Glutamatergic neuron (in vitro differentiated cells): ENCODE data around the gene FAM186B. TPM values are rescaled to one million over a fixed set of nuclear protein-coding genes. Genes with fewer than 3 reads are reported as not detected.

Source experiments
- DNase-seq: peaks from one replicate; pipeline ENCODE4 v3.0.0; 2022
- H3K27ac Mint-ChIP-seq: one replicate; pipeline ENCODE4 v1.8.0; 2020; ENCODE audit warnings: mild to moderate bottlenecking, mixed read lengths, inconsistent platforms; ENCODE audit not compliant: unreplicated experiment
- H3K27me3 Mint-ChIP-seq: one replicate; pipeline ENCODE4 v1.8.0; 2020; ENCODE audit warnings: mild to moderate bottlenecking, moderate library complexity, mixed read lengths, inconsistent platforms; ENCODE audit not compliant: unreplicated experiment
- H3K36me3 Mint-ChIP-seq: one replicate; pipeline ENCODE4 v1.8.0; 2020; ENCODE audit warnings: mild to moderate bottlenecking, mixed read lengths, inconsistent platforms; ENCODE audit not compliant: unreplicated experiment
- H3K4me1 Mint-ChIP-seq: one replicate; pipeline ENCODE4 v1.8.0; 2020; ENCODE audit warnings: mild to moderate bottlenecking, low read depth, mixed read lengths, inconsistent platforms; ENCODE audit not compliant: unreplicated experiment
- H3K4me3 Mint-ChIP-seq: one replicate; pipeline ENCODE4 v1.8.0; 2020; ENCODE audit warnings: mild to moderate bottlenecking, mixed read lengths, inconsistent platforms; ENCODE audit not compliant: unreplicated experiment
- H3K9me3 Mint-ChIP-seq: one replicate; pipeline ENCODE4 v1.8.0; 2020; ENCODE audit warnings: mild to moderate bottlenecking, moderate library complexity, mixed read lengths, inconsistent platforms; ENCODE audit not compliant: unreplicated experiment
- total RNA-seq: library from RNA; stranded (reverse); fragmentation: NEBNext Ultra II Directional; extraction: Animal tissue kit (Norgen Biotek cat#: 25700); gene quantifications from one replicate; pipeline ENCODE4 v1.2.1, GENCODE V29; 2021; ENCODE audit not compliant: unreplicated experiment
- TF ChIP-seq, protein P1 (sequence below): fragments of 200-600 bp; sonication (generic); IDR thresholded peaks from one replicate; pipeline ENCODE4 v1.5.0; 2021; ENCODE audit not compliant: partially characterized antibody, unreplicated experiment

Gene FAM186B
- total RNA-seq, 1 donor from 2014 or later = not detected

DNA sequence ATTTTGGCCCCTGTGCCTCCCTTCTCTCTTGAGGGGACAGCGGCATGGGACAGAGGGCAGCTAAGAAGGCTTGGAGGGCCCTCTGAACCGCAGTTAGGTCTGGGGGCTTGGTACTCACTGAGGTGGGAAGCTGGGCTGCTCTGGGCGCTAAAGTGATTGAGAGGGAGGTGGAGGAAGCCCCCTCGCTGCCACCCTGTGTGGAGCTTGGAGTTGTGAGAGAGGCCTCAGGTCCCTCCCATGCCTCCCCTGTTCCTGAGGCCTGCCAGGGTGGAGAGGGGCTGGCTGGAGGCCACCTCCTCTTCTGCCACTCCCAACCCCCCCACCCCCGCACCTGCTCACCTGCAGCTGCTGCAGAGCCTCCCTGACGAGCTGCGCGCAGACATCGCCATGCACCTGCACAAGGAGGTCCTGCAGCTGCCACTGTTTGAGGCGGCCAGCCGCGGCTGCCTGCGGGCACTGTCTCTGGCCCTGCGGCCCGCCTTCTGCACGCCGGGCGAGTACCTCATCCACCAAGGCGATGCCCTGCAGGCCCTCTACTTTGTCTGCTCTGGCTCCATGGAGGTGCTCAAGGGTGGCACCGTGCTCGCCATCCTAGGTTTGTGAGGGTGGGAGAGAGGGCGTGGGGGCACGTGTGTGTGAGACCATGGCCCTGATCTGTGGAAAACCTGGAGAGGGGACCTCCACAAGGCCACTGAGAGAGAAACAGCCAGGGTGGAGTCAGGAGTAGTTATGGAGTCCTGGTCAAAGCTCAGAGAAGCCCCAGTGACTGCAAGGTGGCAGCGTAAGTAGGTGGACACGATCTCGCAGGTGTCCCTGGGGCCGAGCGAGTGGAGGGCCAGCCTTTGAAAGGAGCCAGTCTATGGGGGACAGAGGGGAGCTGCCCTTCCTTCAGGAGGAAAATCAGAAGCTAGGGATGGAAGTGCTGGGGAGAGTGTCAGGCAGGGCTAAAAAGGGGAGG lies 55.4 kb downstream of the FAM186B start:
- H3K9me3 Mint-ChIP-seq = peaks cover 18% of the 10 kb centered on the region
- H3K27ac Mint-ChIP-seq = peak overlapping the region; percentile 52
- no peak for DNase-seq
- H3K36me3 Mint-ChIP-seq = no peaks in the 10 kb centered on the region
- no peak overlapping the region for H3K4me3 Mint-ChIP-seq
- TF ChIP-seq, protein P1, sequence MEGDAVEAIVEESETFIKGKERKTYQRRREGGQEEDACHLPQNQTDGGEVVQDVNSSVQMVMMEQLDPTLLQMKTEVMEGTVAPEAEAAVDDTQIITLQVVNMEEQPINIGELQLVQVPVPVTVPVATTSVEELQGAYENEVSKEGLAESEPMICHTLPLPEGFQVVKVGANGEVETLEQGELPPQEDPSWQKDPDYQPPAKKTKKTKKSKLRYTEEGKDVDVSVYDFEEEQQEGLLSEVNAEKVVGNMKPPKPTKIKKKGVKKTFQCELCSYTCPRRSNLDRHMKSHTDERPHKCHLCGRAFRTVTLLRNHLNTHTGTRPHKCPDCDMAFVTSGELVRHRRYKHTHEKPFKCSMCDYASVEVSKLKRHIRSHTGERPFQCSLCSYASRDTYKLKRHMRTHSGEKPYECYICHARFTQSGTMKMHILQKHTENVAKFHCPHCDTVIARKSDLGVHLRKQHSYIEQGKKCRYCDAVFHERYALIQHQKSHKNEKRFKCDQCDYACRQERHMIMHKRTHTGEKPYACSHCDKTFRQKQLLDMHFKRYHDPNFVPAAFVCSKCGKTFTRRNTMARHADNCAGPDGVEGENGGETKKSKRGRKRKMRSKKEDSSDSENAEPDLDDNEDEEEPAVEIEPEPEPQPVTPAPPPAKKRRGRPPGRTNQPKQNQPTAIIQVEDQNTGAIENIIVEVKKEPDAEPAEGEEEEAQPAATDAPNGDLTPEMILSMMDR = no peak
- peaks cover 19% of the 10 kb centered on the region for H3K27me3 Mint-ChIP-seq
- H3K4me1 Mint-ChIP-seq = peaks cover 15% of the 10 kb centered on the region

DNA sequence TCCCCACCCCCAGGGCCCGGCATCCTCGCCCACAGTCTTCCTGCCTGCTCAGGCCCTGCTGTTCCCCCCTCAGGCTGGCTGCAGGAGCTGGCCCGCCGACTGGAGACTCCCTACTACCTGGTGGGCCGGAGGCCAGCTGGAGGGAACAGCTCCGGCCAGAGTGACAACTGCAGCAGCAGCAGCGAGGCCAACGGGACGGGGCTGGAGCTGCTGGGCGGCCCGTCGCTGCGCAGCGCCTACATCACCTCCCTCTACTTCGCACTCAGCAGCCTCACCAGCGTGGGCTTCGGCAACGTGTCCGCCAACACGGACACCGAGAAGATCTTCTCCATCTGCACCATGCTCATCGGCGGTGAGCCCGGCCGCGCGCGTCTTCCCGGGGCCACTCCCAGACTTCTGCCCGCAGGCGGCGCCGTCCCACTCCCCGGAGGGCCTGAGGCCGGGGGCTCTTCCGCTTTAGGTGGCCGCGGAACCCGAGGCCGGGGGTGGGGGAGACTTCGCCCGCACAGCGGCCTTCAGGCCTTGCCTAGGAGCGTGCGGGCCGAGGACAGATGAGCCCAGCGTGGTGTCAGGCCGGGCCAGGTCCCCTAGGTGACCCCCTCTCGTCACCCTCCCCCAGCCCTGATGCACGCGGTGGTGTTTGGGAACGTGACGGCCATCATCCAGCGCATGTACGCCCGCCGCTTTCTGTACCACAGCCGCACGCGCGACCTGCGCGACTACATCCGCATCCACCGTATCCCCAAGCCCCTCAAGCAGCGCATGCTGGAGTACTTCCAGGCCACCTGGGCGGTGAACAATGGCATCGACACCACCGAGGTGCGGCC lies 56.4 kb downstream of the FAM186B start:
- no peak overlapping the region for H3K27ac Mint-ChIP-seq
- peak overlapping the region; percentile 49 for H3K4me3 Mint-ChIP-seq
- TF ChIP-seq, protein P1 = peak; percentile 29
- peaks cover 24% of the 10 kb centered on the region for H3K27me3 Mint-ChIP-seq
- no peaks in the 10 kb centered on the region for H3K36me3 Mint-ChIP-seq
- H3K9me3 Mint-ChIP-seq = peaks cover 19% of the 10 kb centered on the region
- H3K4me1 Mint-ChIP-seq = peaks cover 17% of the 10 kb centered on the region
- peak; percentile 63 for DNase-seq

DNA sequence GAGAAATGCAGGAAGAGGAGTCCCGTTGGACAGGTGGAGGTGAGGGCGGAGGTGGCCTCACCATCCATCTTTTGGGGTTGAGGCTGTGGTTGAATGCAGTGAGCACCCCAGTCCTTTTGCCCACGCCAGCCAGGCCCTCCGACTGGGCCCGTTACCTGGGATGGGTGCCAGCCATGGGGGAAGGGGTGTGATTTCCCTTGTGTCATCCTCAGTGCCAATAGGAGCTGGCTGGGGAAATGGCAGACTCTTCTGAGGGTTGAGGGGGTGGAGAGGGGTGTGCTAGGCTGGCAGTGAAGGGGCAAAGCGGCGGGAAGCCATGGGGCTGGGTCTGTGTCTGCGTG lies 57.0 kb downstream of the FAM186B start:
- TF ChIP-seq, protein P1 = no peak
- Mint-ChIP-seq H3K36me3 (no peaks in the 10 kb centered on the region), H3K27me3 (peaks cover 24% of the 10 kb centered on the region), H3K27ac (no peak overlapping the region), H3K4me1 (peaks cover 20% of the 10 kb centered on the region), H3K9me3 (peaks cover 19% of the 10 kb centered on the region), H3K4me3 (no peak overlapping the region)
- DNase-seq = no peak

DNA sequence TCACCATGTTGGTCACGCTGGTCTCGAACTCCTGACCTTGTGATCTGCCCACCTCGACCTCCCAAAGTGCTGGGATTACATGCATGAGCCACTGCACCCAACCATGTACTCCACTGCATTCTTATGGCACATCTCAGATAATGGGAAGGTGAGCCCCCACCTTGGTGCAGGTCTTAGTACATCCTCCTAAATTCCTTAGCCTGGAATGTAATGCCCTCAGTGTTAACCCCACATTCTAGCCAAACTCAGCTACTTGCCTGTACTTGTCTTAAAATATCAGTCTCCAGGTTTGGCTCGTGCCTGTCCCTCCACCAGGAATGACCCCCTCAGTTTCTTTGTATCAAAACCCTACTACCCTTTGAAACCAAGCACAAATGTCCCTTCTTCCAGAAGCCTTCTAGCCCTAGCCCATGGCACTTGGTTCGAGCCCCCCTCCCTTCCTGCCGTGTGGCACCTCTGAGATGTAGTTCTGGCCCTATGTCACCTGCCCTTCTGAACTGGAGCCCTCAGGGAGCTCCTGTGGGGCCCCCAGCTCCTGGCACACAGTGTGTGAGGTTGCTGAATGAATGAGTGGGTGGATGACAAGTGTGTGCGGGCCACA lies 58.2 kb downstream of the FAM186B start:
- Mint-ChIP-seq H3K27me3 (peaks cover 20% of the 10 kb centered on the region), H3K4me1 (peaks cover 25% of the 10 kb centered on the region), H3K9me3 (peaks cover 17% of the 10 kb centered on the region), H3K36me3 (no peaks in the 10 kb centered on the region), H3K4me3 (no peak overlapping the region), H3K27ac (no peak overlapping the region)
- TF ChIP-seq, protein P1 = no peak
- no peak for DNase-seq
